C4-2B (cell line): ENCODE measurements around the gene PRH1.

Source experiments
- H3K27ac ChIP-seq: fragments of 450-650 bp; 2 replicates; pipeline ENCODE4 v1.5.1; 2017
- ZFX ChIP-seq: fragments of 450-650 bp; IDR thresholded peaks from 2 replicates; pipeline ENCODE4 v1.6.1; 2017
- TF ChIP-seq, protein P1 (sequence below): fragments of 450-650 bp; conservative IDR thresholded peaks from 2 replicates; pipeline ENCODE4 v1.5.1; 2017; ENCODE audit warnings: mild to moderate bottlenecking

Gene PRH1

DNA sequence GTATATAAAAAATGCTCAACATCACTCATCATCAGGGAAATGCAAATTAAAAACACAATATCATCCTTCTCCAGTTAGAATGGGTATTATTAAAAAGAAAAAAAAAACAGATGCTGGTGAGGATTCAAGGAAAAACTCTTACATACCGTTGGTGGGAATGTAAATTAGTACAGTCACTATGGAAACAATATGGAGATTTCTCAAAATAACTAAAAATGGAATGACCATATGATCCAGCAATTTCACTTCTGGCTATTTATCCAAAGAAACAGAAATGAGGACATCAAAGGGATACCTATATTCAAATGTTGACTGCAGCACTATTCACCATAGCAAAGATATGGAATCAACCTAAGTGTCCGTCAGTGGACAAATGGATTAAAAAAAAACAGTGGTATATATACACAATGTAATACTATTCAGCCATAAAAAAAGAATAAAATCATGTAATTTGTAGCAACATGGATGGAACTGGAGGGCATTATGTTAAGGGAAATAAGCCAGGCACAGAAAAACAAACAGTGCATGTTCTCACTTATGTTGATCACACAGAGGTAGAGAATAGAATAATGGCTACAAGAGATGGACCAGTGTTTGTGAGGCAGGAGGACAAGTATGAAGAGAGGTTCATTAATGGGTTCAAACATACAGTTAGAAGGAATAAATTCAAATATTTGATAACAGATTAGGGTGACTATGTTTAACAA lies 20.4 kb downstream of the PRH1 start:
- TF ChIP-seq, protein P1, sequence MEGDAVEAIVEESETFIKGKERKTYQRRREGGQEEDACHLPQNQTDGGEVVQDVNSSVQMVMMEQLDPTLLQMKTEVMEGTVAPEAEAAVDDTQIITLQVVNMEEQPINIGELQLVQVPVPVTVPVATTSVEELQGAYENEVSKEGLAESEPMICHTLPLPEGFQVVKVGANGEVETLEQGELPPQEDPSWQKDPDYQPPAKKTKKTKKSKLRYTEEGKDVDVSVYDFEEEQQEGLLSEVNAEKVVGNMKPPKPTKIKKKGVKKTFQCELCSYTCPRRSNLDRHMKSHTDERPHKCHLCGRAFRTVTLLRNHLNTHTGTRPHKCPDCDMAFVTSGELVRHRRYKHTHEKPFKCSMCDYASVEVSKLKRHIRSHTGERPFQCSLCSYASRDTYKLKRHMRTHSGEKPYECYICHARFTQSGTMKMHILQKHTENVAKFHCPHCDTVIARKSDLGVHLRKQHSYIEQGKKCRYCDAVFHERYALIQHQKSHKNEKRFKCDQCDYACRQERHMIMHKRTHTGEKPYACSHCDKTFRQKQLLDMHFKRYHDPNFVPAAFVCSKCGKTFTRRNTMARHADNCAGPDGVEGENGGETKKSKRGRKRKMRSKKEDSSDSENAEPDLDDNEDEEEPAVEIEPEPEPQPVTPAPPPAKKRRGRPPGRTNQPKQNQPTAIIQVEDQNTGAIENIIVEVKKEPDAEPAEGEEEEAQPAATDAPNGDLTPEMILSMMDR = no peak
- TF ChIP-seq ZFX = no peak
- H3K27ac ChIP-seq = no peak overlapping the region

GRCh38 chr12:10861366-10861765 lies 22.7 kb downstream of the PRH1 start:
- no peak overlapping the region for H3K27ac ChIP-seq
- TF ChIP-seq ZFX = no peak

DNA sequence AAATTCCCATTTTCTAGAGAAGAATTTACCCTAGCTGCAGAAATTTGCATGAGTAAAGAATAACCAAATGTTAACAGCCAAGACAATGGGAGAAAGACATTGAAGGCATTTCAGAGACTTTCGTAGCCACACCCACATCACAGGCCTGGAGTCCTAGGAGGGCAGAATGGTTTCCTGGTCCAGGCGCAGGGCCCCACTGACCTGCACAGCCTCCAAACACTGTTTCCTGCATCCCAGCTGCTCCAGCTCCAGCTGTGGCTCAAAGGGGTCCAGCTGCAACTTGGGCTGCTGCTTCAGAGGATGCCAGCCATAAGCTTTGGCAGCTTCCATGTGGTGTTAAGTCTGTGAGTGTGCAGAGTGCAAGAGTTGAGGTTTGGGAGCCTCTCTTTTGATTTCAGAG lies 28.2 kb downstream of the PRH1 start:
- TF ChIP-seq, protein P1 = no peak
- TF ChIP-seq ZFX = no peak
- H3K27ac ChIP-seq = no peak overlapping the region

GRCh38 chr12:10853776-10854175 lies 30.3 kb downstream of the PRH1 start:
- H3K27ac ChIP-seq = no peak overlapping the region
- TF ChIP-seq, protein P1 = no peak
- no peak for TF ChIP-seq ZFX

- H3K27ac ChIP-seq = no peak overlapping the region
- TF ChIP-seq, protein P1 = no peak
- no peak for TF ChIP-seq ZFX
Observed at GRCh38 chr12:10851243-10851858, 32.7 kb downstream of the PRH1 start.

- no peak within 1 kb of the TSS for H3K27ac ChIP-seq
- TF ChIP-seq, protein P1 = no peak
- no peak for TF ChIP-seq ZFX
Observed at GRCh38 chr12:10849425-10849878, 34.6 kb downstream of the PRH1 start, which contains the start of gene PRR4. TSS of gene PRR4 (minus strand) at chr12:10849475. CDS start at chr12:10849437, 38 bp downstream.

- H3K27ac ChIP-seq = no peak overlapping the region
- TF ChIP-seq, protein P1 = no peak
- no peak for TF ChIP-seq ZFX
Observed at GRCh38 chr12:10847744-10848143, 36.3 kb downstream of the PRH1 start.
